Endothelial cell of umbilical vein (primary cell): ENCODE results near the gene VAV2. TPM values are rescaled to one million over a fixed set of nuclear protein-coding genes. Genes with fewer than 3 reads are reported as not detected.

Source experiments
- BruUV-seq: library from RNA; stranded (reverse); fragments of 400-500 nt; replicated peaks from 2 replicates; lab custom pipeline; 2021; lab: Mats Ljungman, UMichigan
- CTCF ChIA-PET: fragments of 300-600, 350-600 bp; sonication (Branson Sonifier 250); formaldehyde crosslinking; loops from one replicate; lab custom pipeline; 2021; ENCODE audit warnings: antibody characterized with exemption, inconsistent platforms; lab: Charles Lee
- POLR2A ChIA-PET: fragments of 300-600, 350-600 bp; sonication (Branson Sonifier 250); formaldehyde crosslinking; loops from one replicate; lab custom pipeline; 2021; ENCODE audit warnings: antibody characterized with exemption, inconsistent platforms; lab: Charles Lee
- DNase-seq: peaks from one replicate; pipeline ENCODE4 v3.0.0-alpha.2; 2011; ENCODE audit warnings: low read depth, low spot score
- FAIRE-seq: peaks from 2 replicates; lab custom pipeline; 2011; peaks lifted over from hg19 to GRCh38; lab: Jason Lieb, UNC
- H2AFZ ChIP-seq: 2 replicates; pipeline ENCODE4 v1.6.0; 2012; ENCODE audit warnings: low read depth, low read length, control low read depth, inconsistent platforms
- H3K27ac ChIP-seq: 2 replicates; pipeline ENCODE4 v1.5.1; 2011; ENCODE audit warnings: low read depth, mild to moderate bottlenecking, control low read depth, low read length, moderate library complexity; ENCODE audit not compliant: insufficient read depth
- H3K27me3 ChIP-seq, 2 experiments: 2 replicates each; pipeline versions ENCODE4 v1.6.0 to v1.6.1; 2011; ENCODE audit warnings: low read length in 2 of 2, mixed read lengths in 1 of 2; ENCODE audit not compliant: control insufficient read depth in 2 of 2, insufficient read depth in 2 of 2
- H3K36me3 ChIP-seq, 2 experiments: 2 replicates in 1 of 2; 3 replicates in 1 of 2; pipeline ENCODE4 v1.5.1; 2011; ENCODE audit warnings: low read length in 2 of 2, mild to moderate bottlenecking in 1 of 2, moderate library complexity in 1 of 2; ENCODE audit not compliant: control insufficient read depth in 2 of 2, insufficient read depth in 2 of 2; ENCODE audit errors: extremely low read depth in 1 of 2
- H3K4me1 ChIP-seq: 3 replicates; pipeline ENCODE4 v1.5.1; 2011; ENCODE audit warnings: mild to moderate bottlenecking, low read length; ENCODE audit not compliant: control insufficient read depth, insufficient read depth; ENCODE audit errors: extremely low read depth
- H3K4me2 ChIP-seq: 2 replicates; pipeline ENCODE4 v1.6.1; 2011; ENCODE audit warnings: low read length, control low read depth, mixed read lengths; ENCODE audit not compliant: insufficient read depth
- H3K4me3 ChIP-seq, 3 experiments: fragments of 200-600 bp in 1 of 3; sonication (generic), shearing (Covaris generic) in 1 of 3; replicated peaks in 1 of 3; 2 replicates each; pipeline ENCODE4 v1.5.1; 2011 to 2016; ENCODE audit warnings: control low read depth in 3 of 3, low read length in 3 of 3, mild to moderate bottlenecking in 2 of 3, inconsistent platforms in 1 of 3, low read depth in 1 of 3, moderate library complexity in 1 of 3; ENCODE audit not compliant: insufficient read depth in 1 of 3
- H3K79me2 ChIP-seq: 2 replicates; pipeline ENCODE4 v1.6.0; 2012; ENCODE audit warnings: low read length, inconsistent platforms; ENCODE audit not compliant: control insufficient read depth, insufficient read depth
- H3K9ac ChIP-seq: replicated peaks from 2 replicates; pipeline ENCODE3; 2011; ENCODE audit warnings: low read length, control low read depth; ENCODE audit not compliant: insufficient read depth; ENCODE audit errors: extremely low read depth
- H3K9me1 ChIP-seq: replicated peaks from 3 replicates; pipeline ENCODE4 v1.6.0; 2011; ENCODE audit warnings: mild to moderate bottlenecking, low read length; ENCODE audit not compliant: control insufficient read depth, insufficient read depth; ENCODE audit errors: extremely low read depth
- H3K9me3 ChIP-seq: replicated peaks from 2 replicates; pipeline ENCODE4 v1.5.1; 2012; ENCODE audit warnings: low read length, inconsistent platforms; ENCODE audit not compliant: control insufficient read depth, insufficient read depth
- H4K20me1 ChIP-seq: replicated peaks from 2 replicates; pipeline ENCODE3; 2011; ENCODE audit warnings: mild to moderate bottlenecking, low read length; ENCODE audit not compliant: control insufficient read depth, insufficient read depth; ENCODE audit errors: extremely low read depth
- EZH2 ChIP-seq: IDR thresholded peaks from 2 replicates; pipeline ENCODE4 v1.6.1; 2012; ENCODE audit warnings: borderline replicate concordance, low read depth, mild to moderate bottlenecking, moderate library complexity, low read length, inconsistent platforms; ENCODE audit not compliant: severe bottlenecking
- GATA2 ChIP-seq: IDR thresholded peaks from 2 replicates; pipeline ENCODE4 v1.7.0; 2011; ENCODE audit warnings: low read depth, mild to moderate bottlenecking, moderate library complexity, mixed read lengths, low read length; ENCODE audit not compliant: insufficient read length, insufficient read depth
- dilution Hi-C: fragments of 300-500 bp; cut with MboI; formaldehyde crosslinking; loops from one replicate; pipeline ENCODE4 v1.15.0; 2019; ENCODE audit warnings: low sequenced_read_pairs; ENCODE audit not compliant: extremely low pct_ligation_motif_present
- intact Hi-C: fragments of 100-400 bp; cut with micrococcal nuclease; formaldehyde crosslinking; loops from one replicate; pipeline ENCODE4 v1.10.0; 2022
- polyA plus RNA-seq, 4 experiments: library from polyadenylated mRNA; depleted of rRNA in 3 of 4; stranded (reverse) in 3 of 4; unstranded in 1 of 4; fragments of >200 nt; gene quantifications; 2 replicates each; pipeline versions ENCODE4 v1.2.1 to v1.2.3, GENCODE V29; 2011 to 2012; ENCODE audit warnings: missing spikeins in 1 of 4
- total RNA-seq: library from RNA; stranded (reverse); gene quantifications from 2 replicates; pipeline ENCODE4 v1.2.3, GENCODE V29; 2021
- TF ChIP-seq, protein P1 (sequence below): IDR thresholded peaks from 2 replicates; pipeline ENCODE4 v1.6.1; 2011; ENCODE audit not compliant: insufficient read depth, insufficient read length
- TF ChIP-seq, protein P2 (sequence below), 2 donors: IDR thresholded peaks; 1 replicate in 1 of 2; 2 replicates in 1 of 2; pipeline ENCODE4 v1.5.1; 2011; ENCODE audit warnings: low read length in 2 of 2, mild to moderate bottlenecking in 2 of 2, moderate library complexity in 2 of 2, control low read depth in 1 of 2, inconsistent platforms in 1 of 2, low read depth in 1 of 2; ENCODE audit not compliant: insufficient read depth in 1 of 2; ENCODE audit errors: extremely low read depth in 1 of 2

Gene VAV2
- total and polyA plus RNA-seq, 2 donors (not counting 3 experiments of a cell fraction or from before 2014, with no cell fraction given): 10.6 to 30.6 TPM

DNA sequence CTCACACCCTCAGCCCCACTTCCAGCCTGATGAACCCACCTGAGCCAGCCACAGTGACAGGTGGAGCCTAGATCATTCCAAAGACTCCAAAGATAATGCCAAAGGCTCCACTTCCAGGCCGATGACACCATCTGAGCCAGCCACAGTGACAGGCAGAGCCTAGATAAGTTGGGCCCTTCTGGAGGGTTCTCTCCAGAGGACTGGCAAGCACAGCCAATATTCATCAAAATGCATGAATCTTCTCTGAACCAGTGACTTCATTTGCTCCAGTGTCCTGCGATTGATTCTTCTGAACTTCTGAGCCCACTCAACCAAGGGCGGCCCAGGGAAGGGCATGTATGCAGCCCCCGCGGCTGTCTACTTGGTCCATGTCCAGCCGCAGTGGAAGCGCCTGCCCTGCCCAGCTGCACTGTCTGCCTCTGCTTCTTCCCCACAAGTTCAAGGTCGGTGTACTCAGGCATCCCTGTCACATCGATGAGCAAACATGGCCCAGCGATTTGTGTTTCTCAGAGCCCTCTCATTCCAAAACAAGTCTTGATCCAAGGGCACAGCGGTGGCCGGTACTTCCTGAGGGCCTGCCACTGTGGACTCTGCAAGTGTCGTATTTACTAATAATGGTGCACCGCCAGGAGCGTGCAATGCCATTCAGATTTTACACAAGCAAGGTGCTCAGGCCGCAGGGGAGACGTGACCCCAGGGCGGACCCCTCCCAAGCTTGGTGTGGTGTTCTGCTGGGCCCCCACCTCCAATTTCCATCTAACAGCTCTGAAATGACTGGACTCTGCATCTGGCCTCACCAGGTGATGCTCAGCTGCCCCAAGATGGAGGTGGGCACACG, 107.0 kb downstream of the VAV2 start:
- H3K27ac ChIP-seq: no peak overlapping the region
- CTCF ChIA-PET: interaction anchor here (1.2 kb wide), 1 partner anchor 9 kb away, joined by 3 read pairs; no protein-coding TSS in a partner anchor
- no peak for DNase-seq
- H4K20me1 ChIP-seq: no peaks in the 10 kb centered on the region
- peaks cover 10% of the 10 kb centered on the region for H3K79me2 ChIP-seq
- BruUV-seq: no TSS peak
- no peak overlapping the region for H3K9ac ChIP-seq
- dilution Hi-C loops (no loop called here), intact Hi-C loops (no loop called here)
- H3K9me1 ChIP-seq: no peaks in the 10 kb centered on the region
- FAIRE-seq: no peak
- H2AFZ ChIP-seq: no peak overlapping the region
- no peaks in the 10 kb centered on the region for H3K27me3 ChIP-seq
- no peak overlapping the region for H3K4me2 ChIP-seq
- TF ChIP-seq EZH2: no peak
- TF ChIP-seq, protein P1, sequence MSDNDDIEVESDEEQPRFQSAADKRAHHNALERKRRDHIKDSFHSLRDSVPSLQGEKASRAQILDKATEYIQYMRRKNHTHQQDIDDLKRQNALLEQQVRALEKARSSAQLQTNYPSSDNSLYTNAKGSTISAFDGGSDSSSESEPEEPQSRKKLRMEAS: no peak
- TF ChIP-seq, protein P2, sequence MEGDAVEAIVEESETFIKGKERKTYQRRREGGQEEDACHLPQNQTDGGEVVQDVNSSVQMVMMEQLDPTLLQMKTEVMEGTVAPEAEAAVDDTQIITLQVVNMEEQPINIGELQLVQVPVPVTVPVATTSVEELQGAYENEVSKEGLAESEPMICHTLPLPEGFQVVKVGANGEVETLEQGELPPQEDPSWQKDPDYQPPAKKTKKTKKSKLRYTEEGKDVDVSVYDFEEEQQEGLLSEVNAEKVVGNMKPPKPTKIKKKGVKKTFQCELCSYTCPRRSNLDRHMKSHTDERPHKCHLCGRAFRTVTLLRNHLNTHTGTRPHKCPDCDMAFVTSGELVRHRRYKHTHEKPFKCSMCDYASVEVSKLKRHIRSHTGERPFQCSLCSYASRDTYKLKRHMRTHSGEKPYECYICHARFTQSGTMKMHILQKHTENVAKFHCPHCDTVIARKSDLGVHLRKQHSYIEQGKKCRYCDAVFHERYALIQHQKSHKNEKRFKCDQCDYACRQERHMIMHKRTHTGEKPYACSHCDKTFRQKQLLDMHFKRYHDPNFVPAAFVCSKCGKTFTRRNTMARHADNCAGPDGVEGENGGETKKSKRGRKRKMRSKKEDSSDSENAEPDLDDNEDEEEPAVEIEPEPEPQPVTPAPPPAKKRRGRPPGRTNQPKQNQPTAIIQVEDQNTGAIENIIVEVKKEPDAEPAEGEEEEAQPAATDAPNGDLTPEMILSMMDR (IDR thresholded peaks at IDR 0.05; ENCODE audit: extremely low read depth in 1 of 2, insufficient read depth in 1 of 2, low read depth in 1 of 2, low read length in 2 of 2): no peak
- no peak for TF ChIP-seq GATA2
- no peaks in the 10 kb centered on the region for H3K9me3 ChIP-seq
- H3K36me3 ChIP-seq: no peaks in the 10 kb centered on the region
- POLR2A ChIA-PET: interaction anchor here (0.6 kb wide), 1 partner anchor 836 kb away, joined by 7 read pairs; no protein-coding TSS in a partner anchor
- H3K4me3 ChIP-seq: no peak overlapping the region
- no peaks in the 10 kb centered on the region for H3K4me1 ChIP-seq
